Activated CD4-positive, alpha-beta T cell treated with anti-CD3 and anti-CD28 coated beads, Interleukin-2, amount 10 ng/mL, durations not matched to agents 24 days and 14 days (primary cell): ENCODE measurements around the gene DLGAP5. TPM values are rescaled to one million over a fixed set of nuclear protein-coding genes. Genes with fewer than 3 reads are reported as not detected.
A peak's percentile ranks its signal among the peaks of the same experiment; 100 is the strongest.

ENCODE experiments used
- DNase-seq: peaks from one replicate; pipeline ENCODE4 v3.0.0; 2022
- H3K27ac Mint-ChIP-seq: one replicate; pipeline ENCODE4 v1.8.0; 2022; ENCODE audit warnings: mild to moderate bottlenecking, mixed read lengths
- H3K27me3 Mint-ChIP-seq: one replicate; pipeline ENCODE4 v1.8.0; 2022; ENCODE audit warnings: mixed read lengths
- H3K36me3 Mint-ChIP-seq: one replicate; pipeline ENCODE4 v1.8.0; 2022; ENCODE audit warnings: low read depth, mild to moderate bottlenecking, mixed read lengths
- H3K4me1 Mint-ChIP-seq: one replicate; pipeline ENCODE4 v1.8.0; 2021; ENCODE audit warnings: mixed read lengths
- H3K4me3 Mint-ChIP-seq: one replicate; pipeline ENCODE4 v1.8.0; 2022; ENCODE audit warnings: mild to moderate bottlenecking, moderate library complexity, mixed read lengths
- H3K9me3 Mint-ChIP-seq: one replicate; pipeline ENCODE4 v1.8.0; 2021; ENCODE audit warnings: mixed read lengths
- intact Hi-C: fragments of 100-400 bp; cut with micrococcal nuclease; formaldehyde crosslinking; loops from one replicate; pipeline ENCODE4 v1.15.1; 2023
- total RNA-seq: library from RNA; stranded (reverse); gene quantifications from 2 replicates; pipeline ENCODE4 v1.2.3, GENCODE V29; 2022

DLGAP5 gene
- total RNA-seq, 1 donor from 2014 or later: 28.7 TPM

- Mint-ChIP-seq H3K36me3 (peaks cover 46% of the 10 kb centered on the region), H3K4me3 (no peak overlapping the region)
Observed at GRCh38 chr14:55157080-55157479, 34.3 kb downstream of the DLGAP5 start.

GRCh38 chr14:55153951-55154350 is 37.4 kb downstream of the DLGAP5 start:
- no peak for DNase-seq
- intact Hi-C loops: no loop called here
- no peaks in the 10 kb centered on the region for H3K9me3 Mint-ChIP-seq
- H3K36me3 Mint-ChIP-seq: peaks cover 44% of the 10 kb centered on the region
- no peak overlapping the region for H3K27ac Mint-ChIP-seq
- peaks cover 7% of the 10 kb centered on the region for H3K4me1 Mint-ChIP-seq
- no peaks in the 10 kb centered on the region for H3K27me3 Mint-ChIP-seq
- no peak overlapping the region for H3K4me3 Mint-ChIP-seq

More at GRCh38 chr14:55157080-55157479, 34.3 kb downstream of the DLGAP5 start:
- peaks cover 16% of the 10 kb centered on the region for H3K4me1 Mint-ChIP-seq
- no peaks in the 10 kb centered on the region for H3K27me3 Mint-ChIP-seq
- intact Hi-C loops: no loop called here
- no peaks in the 10 kb centered on the region for H3K9me3 Mint-ChIP-seq
- H3K27ac Mint-ChIP-seq: peak overlapping the region; percentile 10
- no peak for DNase-seq

- Mint-ChIP-seq H3K27ac (no peak overlapping the region), H3K27me3 (no peaks in the 10 kb centered on the region), H3K36me3 (peaks cover 47% of the 10 kb centered on the region), H3K4me1 (peaks cover 7% of the 10 kb centered on the region), H3K9me3 (no peaks in the 10 kb centered on the region), H3K4me3 (no peak overlapping the region)
- intact Hi-C loops: no loop called here
- DNase-seq: no peak
Observed at GRCh38 chr14:55152052-55152753, 39.2 kb downstream of the DLGAP5 start.

- peaks cover 2% of the 10 kb centered on the region for H3K4me1 Mint-ChIP-seq
- H3K9me3 Mint-ChIP-seq: no peaks in the 10 kb centered on the region
- no peak overlapping the region for H3K4me3 Mint-ChIP-seq
- DNase-seq: no peak
- no peaks in the 10 kb centered on the region for H3K27me3 Mint-ChIP-seq
- no peak overlapping the region for H3K27ac Mint-ChIP-seq
- H3K36me3 Mint-ChIP-seq: peaks cover 46% of the 10 kb centered on the region
- intact Hi-C loops: no loop called here
Observed at GRCh38 chr14:55151601-55152000, 39.8 kb downstream of the DLGAP5 start.

- no peaks in the 10 kb centered on the region for H3K27me3 Mint-ChIP-seq
- H3K9me3 Mint-ChIP-seq: no peaks in the 10 kb centered on the region
- peaks cover 4% of the 10 kb centered on the region for H3K4me1 Mint-ChIP-seq
- DNase-seq: no peak
- no peak overlapping the region for H3K27ac Mint-ChIP-seq
- H3K4me3 Mint-ChIP-seq: no peak overlapping the region
- H3K36me3 Mint-ChIP-seq: peaks cover 50% of the 10 kb centered on the region
- intact Hi-C loops: no loop called here
Observed at GRCh38 chr14:55146425-55146824, 45.0 kb downstream of the DLGAP5 start.

GRCh38 chr14:55142466-55142865 is 48.9 kb downstream of the DLGAP5 start:
- Mint-ChIP-seq H3K27me3 (no peaks in the 10 kb centered on the region), H3K4me1 (peaks cover 4% of the 10 kb centered on the region), H3K36me3 (peaks cover 56% of the 10 kb centered on the region), H3K27ac (no peak overlapping the region), H3K4me3 (no peak overlapping the region), H3K9me3 (no peaks in the 10 kb centered on the region)
- no peak for DNase-seq
- intact Hi-C loops: no loop called here

- intact Hi-C loops: no loop called here
- no peak overlapping the region for H3K4me3 Mint-ChIP-seq
- H3K4me1 Mint-ChIP-seq: peaks cover 4% of the 10 kb centered on the region
- H3K27ac Mint-ChIP-seq: no peak overlapping the region
- no peaks in the 10 kb centered on the region for H3K27me3 Mint-ChIP-seq
- DNase-seq: no peak
- peaks cover 53% of the 10 kb centered on the region for H3K36me3 Mint-ChIP-seq
- no peaks in the 10 kb centered on the region for H3K9me3 Mint-ChIP-seq
Observed at GRCh38 chr14:55141825-55142224, 49.6 kb downstream of the DLGAP5 start.

- H3K4me1 Mint-ChIP-seq: peaks cover 4% of the 10 kb centered on the region
- DNase-seq: no peak
- H3K4me3 Mint-ChIP-seq: no peak overlapping the region
- H3K36me3 Mint-ChIP-seq: peaks cover 43% of the 10 kb centered on the region
- intact Hi-C loops: no loop called here
- H3K9me3 Mint-ChIP-seq: no peaks in the 10 kb centered on the region
- H3K27me3 Mint-ChIP-seq: no peaks in the 10 kb centered on the region
- no peak overlapping the region for H3K27ac Mint-ChIP-seq
Observed at GRCh38 chr14:55139696-55140509, 51.5 kb downstream of the DLGAP5 start.

GRCh38 chr14:55139141-55139540 is 52.2 kb downstream of the DLGAP5 start:
- Mint-ChIP-seq H3K4me1 (peaks cover 4% of the 10 kb centered on the region), H3K27me3 (no peaks in the 10 kb centered on the region), H3K27ac (peak overlapping the region; percentile 21), H3K9me3 (no peaks in the 10 kb centered on the region), H3K4me3 (no peak overlapping the region), H3K36me3 (peaks cover 39% of the 10 kb centered on the region)
- intact Hi-C loops: no loop called here
- DNase-seq: no peak

- Mint-ChIP-seq H3K36me3 (peaks cover 36% of the 10 kb centered on the region), H3K27ac (no peak overlapping the region), H3K9me3 (no peaks in the 10 kb centered on the region), H3K4me1 (no peaks in the 10 kb centered on the region), H3K4me3 (no peak overlapping the region), H3K27me3 (no peaks in the 10 kb centered on the region)
- intact Hi-C loops: no loop called here
- DNase-seq: no peak
Observed at GRCh38 chr14:55138091-55138490, 53.3 kb downstream of the DLGAP5 start.

- Mint-ChIP-seq H3K27me3 (no peaks in the 10 kb centered on the region), H3K36me3 (peaks cover 35% of the 10 kb centered on the region), H3K4me1 (no peaks in the 10 kb centered on the region), H3K27ac (no peak overlapping the region), H3K9me3 (no peaks in the 10 kb centered on the region), H3K4me3 (no peak overlapping the region)
- intact Hi-C loops: no loop called here
- DNase-seq: no peak
Observed at GRCh38 chr14:55136885-55137786, 54.2 kb downstream of the DLGAP5 start.

GRCh38 chr14:55136241-55136640 is 55.1 kb downstream of the DLGAP5 start:
- Mint-ChIP-seq H3K4me3 (no peak overlapping the region), H3K27ac (no peak overlapping the region), H3K9me3 (no peaks in the 10 kb centered on the region), H3K36me3 (peaks cover 28% of the 10 kb centered on the region), H3K4me1 (peaks cover 7% of the 10 kb centered on the region), H3K27me3 (no peaks in the 10 kb centered on the region)
- intact Hi-C loops: no loop called here
- no peak for DNase-seq

- Mint-ChIP-seq H3K27me3 (peaks cover 6% of the 10 kb centered on the region), H3K27ac (no peak overlapping the region), H3K36me3 (peaks cover 10% of the 10 kb centered on the region), H3K4me3 (no peak overlapping the region), H3K9me3 (no peaks in the 10 kb centered on the region), H3K4me1 (peaks cover 17% of the 10 kb centered on the region)
- DNase-seq: no peak
- intact Hi-C loops: no loop called here
Observed at GRCh38 chr14:55133416-55133815, 58.0 kb downstream of the DLGAP5 start.
